Tibial nerve (tissue), 4 donors: ENCODE data around the gene TCEA2.

Source experiments
- CTCF ChIP-seq, 5 experiments: fragments of 200-600 bp in 3 of 5; fragments of 450-650 bp in 2 of 5; sonication (generic) in 3 of 5; IDR thresholded peaks; one replicate each; pipeline ENCODE4 v1.5.1; 2016 to 2019; ENCODE audit warnings: antibody characterized with exemption in 5 of 5, mild to moderate bottlenecking in 3 of 5, moderate library complexity in 2 of 5
- EP300 ChIP-seq, 2 donors: sonication (generic); formaldehyde crosslinking; IDR thresholded peaks; one replicate each; pipeline ENCODE4 v1.6.1; 2017; ENCODE audit warnings: antibody characterized with exemption in 2 of 2, mild to moderate bottlenecking in 1 of 2
- POLR2A ChIP-seq, 2 donors: fragments of 450-650 bp; IDR thresholded peaks; one replicate each; pipeline ENCODE4 v1.6.1; 2017; ENCODE audit warnings: antibody characterized with exemption in 2 of 2, mild to moderate bottlenecking in 2 of 2, moderate library complexity in 2 of 2

GRCh38 chr20:64095455-64095854, 32.5 kb downstream of the TCEA2 start:
- TF ChIP-seq POLR2A (IDR thresholded peaks at IDR 0.05) (no peak), CTCF (IDR thresholded peaks at IDR 0.05) (no peak), EP300 (IDR thresholded peaks at IDR 0.05) (no peak)
